ENCODE data around the gene DPM2. TPM values are rescaled to one million over a fixed set of nuclear protein-coding genes. Genes with fewer than 3 reads are reported as not detected.

DPM2 gene
- total and polyA plus RNA-seq, 2 experiments from 2014 or later = 27.0 to 66.5 TPM

DNA sequence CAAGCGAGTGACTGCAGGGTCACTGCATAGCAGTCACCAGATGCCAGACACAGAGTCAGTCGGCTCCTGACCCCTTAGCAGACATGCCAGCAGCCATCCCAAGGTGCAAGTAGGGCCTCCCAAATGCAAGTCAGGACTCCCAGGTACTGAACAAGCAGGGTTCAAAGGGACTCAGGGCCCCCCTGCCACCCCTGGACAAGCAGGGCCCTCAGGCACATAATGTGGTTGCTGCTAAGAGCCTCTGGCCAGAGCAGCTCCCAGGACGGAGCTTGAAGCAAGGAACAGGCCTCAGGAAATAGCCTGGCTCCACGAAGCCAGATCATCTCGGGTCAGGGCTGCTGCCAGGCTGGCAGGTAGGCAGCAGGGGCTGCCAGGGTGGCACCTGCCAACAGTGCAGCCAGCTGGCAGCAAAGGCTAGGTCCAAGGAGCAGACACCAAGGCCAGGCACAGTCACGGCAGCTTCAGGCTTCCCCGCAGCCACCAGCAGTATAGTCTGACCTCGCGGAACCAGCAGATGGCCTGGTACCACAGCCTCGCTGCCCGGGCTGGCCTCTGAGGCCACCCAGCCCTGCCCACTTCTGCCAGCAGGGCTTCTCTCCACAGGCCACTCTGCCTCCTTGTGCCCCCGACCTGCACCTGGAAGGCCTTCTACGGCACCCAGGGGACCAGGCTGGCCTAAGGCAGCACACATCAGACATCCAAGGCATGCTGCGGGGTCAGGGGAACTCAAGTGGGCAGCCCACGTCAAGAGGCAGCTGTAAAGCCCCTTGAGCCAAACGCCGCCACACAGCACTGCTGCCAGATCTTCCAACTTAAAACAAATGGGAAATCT is 35.7 kb upstream of the DPM2 start:
- Histone ChIP-seq H3K9me3 (ENCODE audit: low read depth) (no peaks in the 10 kb centered on the region), H3K9ac (no peak overlapping the region), H3K36me3 (ENCODE audit: low read depth) (no peaks in the 10 kb centered on the region), H3K79me2 (ENCODE audit: insufficient read depth) (peaks cover 94% of the 10 kb centered on the region), H4K20me1 (ENCODE audit: insufficient read depth) (no peaks in the 10 kb centered on the region), H3K4me3 (no peak overlapping the region), H3K27me3 (replicated peaks; ENCODE audit: insufficient read depth) (no peaks in the 10 kb centered on the region), H2AFZ (no peak overlapping the region), H3K27ac (no peak overlapping the region), H3K4me2 (ENCODE audit: unreplicated experiment) (no peak overlapping the region), H3K4me1 (ENCODE audit: insufficient read depth) (peaks cover 53% of the 10 kb centered on the region), H3F3A (ENCODE audit: insufficient read depth) (peaks cover 16% of the 10 kb centered on the region), H3K9me2 (ENCODE audit: insufficient read depth) (no peaks in the 10 kb centered on the region)
- in situ Hi-C loops (cut with MboI) = no loop called here
- DNase-seq = no peak
- TF ChIP-seq EZH2phosphoT487 (IDR thresholded peaks at IDR 0.05; ENCODE audit: insufficient read depth, low read depth) (no peak), EZH2 (IDR thresholded peaks at IDR 0.05; ENCODE audit: insufficient read depth, poor library complexity, severe bottlenecking) (no peak)
- WGBS, 2 experiments (ENCODE audit: low coverage in 1 of 2, low lambda C conversion rate in 2 of 2, missing lambda C conversion rate in 2 of 2) = 69 to 72% methylated on average over 12 to 14 of the region's 17 CpGs

DNA sequence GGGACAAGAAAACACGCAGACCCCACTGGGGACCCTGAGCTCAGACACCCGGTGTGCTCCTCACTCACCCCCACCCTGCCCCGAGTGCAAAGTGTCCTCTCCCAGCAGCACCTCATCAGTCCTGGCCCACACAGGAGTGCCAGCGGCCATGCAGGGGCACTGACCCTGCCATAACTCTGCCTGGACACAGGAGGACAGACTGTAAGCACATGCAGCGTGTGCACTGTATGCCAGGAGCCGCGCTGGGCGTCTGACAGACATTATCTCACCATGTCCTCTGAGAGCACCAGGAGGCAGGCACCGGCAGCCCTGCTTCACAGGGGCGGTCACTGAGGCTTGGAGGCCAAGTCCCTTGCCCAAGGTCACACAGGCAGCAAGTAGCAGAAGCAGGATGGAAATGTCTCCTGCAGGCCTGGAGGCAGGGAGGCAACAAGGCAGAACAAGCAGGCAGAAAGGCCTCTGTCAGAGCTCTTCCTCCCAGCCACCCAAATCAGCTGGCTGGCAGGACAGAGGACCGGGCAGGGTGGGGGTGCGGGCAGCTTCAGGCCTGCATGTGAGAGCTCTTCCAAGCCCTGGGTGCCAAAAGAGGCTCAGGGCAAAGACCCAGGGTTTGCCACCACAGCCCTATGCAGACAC is 34.7 kb upstream of the DPM2 start:
- Histone ChIP-seq H3K9me2 (ENCODE audit: insufficient read depth) (no peaks in the 10 kb centered on the region), H3K9ac (no peak overlapping the region), H3K4me1 (ENCODE audit: insufficient read depth) (peaks cover 53% of the 10 kb centered on the region), H4K20me1 (ENCODE audit: insufficient read depth) (no peaks in the 10 kb centered on the region), H3K9me3 (ENCODE audit: low read depth) (no peaks in the 10 kb centered on the region), H3K4me2 (ENCODE audit: unreplicated experiment) (no peak overlapping the region), H3F3A (ENCODE audit: insufficient read depth) (peaks cover 20% of the 10 kb centered on the region), H2AFZ (no peak overlapping the region), H3K27ac (no peak overlapping the region), H3K4me3 (no peak overlapping the region), H3K79me2 (ENCODE audit: insufficient read depth) (peaks cover 95% of the 10 kb centered on the region), H3K36me3 (ENCODE audit: low read depth) (no peaks in the 10 kb centered on the region), H3K27me3 (replicated peaks; ENCODE audit: insufficient read depth) (no peaks in the 10 kb centered on the region)
- DNase-seq = no peak
- in situ Hi-C loops (cut with MboI) = no loop called here
- 43 to 44% methylated on average over 12 of the region's 12 CpGs for WGBS, 2 experiments (ENCODE audit: low coverage in 1 of 2, low lambda C conversion rate in 2 of 2, missing lambda C conversion rate in 2 of 2)
- TF ChIP-seq EZH2phosphoT487 (IDR thresholded peaks at IDR 0.05; ENCODE audit: insufficient read depth, low read depth) (no peak), EZH2 (IDR thresholded peaks at IDR 0.05; ENCODE audit: insufficient read depth, poor library complexity, severe bottlenecking) (no peak)

- WGBS, 2 experiments (ENCODE audit: low coverage in 1 of 2, low lambda C conversion rate in 2 of 2, missing lambda C conversion rate in 2 of 2) = 38 to 40% methylated on average over 20 of the region's 20 CpGs
- Histone ChIP-seq H3K4me1 (ENCODE audit: insufficient read depth) (peaks cover 53% of the 10 kb centered on the region), H3K9me2 (ENCODE audit: insufficient read depth) (no peaks in the 10 kb centered on the region), H3F3A (ENCODE audit: insufficient read depth) (peaks cover 20% of the 10 kb centered on the region), H3K9me3 (ENCODE audit: low read depth) (no peaks in the 10 kb centered on the region), H3K27ac (no peak overlapping the region), H2AFZ (no peak overlapping the region), H3K4me2 (ENCODE audit: unreplicated experiment) (no peak overlapping the region), H4K20me1 (ENCODE audit: insufficient read depth) (no peaks in the 10 kb centered on the region), H3K79me2 (ENCODE audit: insufficient read depth) (peaks cover 95% of the 10 kb centered on the region), H3K27me3 (replicated peaks; ENCODE audit: insufficient read depth) (no peaks in the 10 kb centered on the region), H3K4me3 (no peak overlapping the region), H3K36me3 (ENCODE audit: low read depth) (no peaks in the 10 kb centered on the region), H3K9ac (no peak overlapping the region)
- TF ChIP-seq EZH2phosphoT487 (IDR thresholded peaks at IDR 0.05; ENCODE audit: insufficient read depth, low read depth) (no peak), EZH2 (IDR thresholded peaks at IDR 0.05; ENCODE audit: insufficient read depth, poor library complexity, severe bottlenecking) (no peak)
- in situ Hi-C loops (cut with MboI) = no loop called here
- DNase-seq = peak; percentile 33
Observed at GRCh38 chr9:127971357-127972235, 33.9 kb upstream of the DPM2 start.
